ENCODE data around the gene ATF5. TPM values are rescaled to one million over a fixed set of nuclear protein-coding genes. Genes with fewer than 3 reads are reported as not detected.
"Not testable (repeated sequence)": the region's sequence is repeated elsewhere in the genome, so short reads cannot be mapped to it uniquely, and the experiment has no call there.

The ATF5 gene
- total RNA-seq, 1 donor: 8.1 TPM

GRCh38 chr19:49939721-49940481, 10.9 kb downstream of the ATF5 start:
- DNase-seq (ENCODE audit: low read depth in 2 of 3, low spot score in 2 of 3): no peak

- no peak for DNase-seq (ENCODE audit: low read depth in 2 of 3, low spot score in 2 of 3)
Measured at GRCh38 chr19:49940482-49940791, 11.4 kb downstream of the ATF5 start.

GRCh38 chr19:49944567-49944966, 15.6 kb downstream of the ATF5 start:
- not testable (repeated sequence) for DNase-seq (ENCODE audit: low read depth in 2 of 3, low spot score in 2 of 3)

- DNase-seq (ENCODE audit: low read depth in 2 of 3, low spot score in 2 of 3): no peak
Measured at GRCh38 chr19:49946415-49946814, 17.4 kb downstream of the ATF5 start.

GRCh38 chr19:49949742-49950589, 21.0 kb downstream of the ATF5 start:
- no peak for DNase-seq (ENCODE audit: low read depth in 2 of 3, low spot score in 2 of 3)

GRCh38 chr19:49950590-49950948, 21.6 kb downstream of the ATF5 start:
- DNase-seq (ENCODE audit: low read depth in 2 of 3, low spot score in 2 of 3): no peak

GRCh38 chr19:49950956-49951526, 22.0 kb downstream of the ATF5 start:
- DNase-seq (ENCODE audit: low read depth in 2 of 3, low spot score in 2 of 3): no peak

- DNase-seq (ENCODE audit: low read depth in 2 of 3, low spot score in 2 of 3): no peak
Measured at GRCh38 chr19:49951806-49952478, 22.9 kb downstream of the ATF5 start.

GRCh38 chr19:49952479-49952836, 23.5 kb downstream of the ATF5 start:
- no peak for DNase-seq (ENCODE audit: low read depth in 2 of 3, low spot score in 2 of 3)

- no peak for DNase-seq (ENCODE audit: low read depth in 2 of 3, low spot score in 2 of 3)
Measured at GRCh38 chr19:49952906-49953305, 23.9 kb downstream of the ATF5 start.

- DNase-seq (ENCODE audit: low read depth in 2 of 3, low spot score in 2 of 3): no peak
Measured at GRCh38 chr19:49953416-49953815, 24.4 kb downstream of the ATF5 start.

GRCh38 chr19:49954092-49954829, 25.3 kb downstream of the ATF5 start:
- no peak for DNase-seq (ENCODE audit: low read depth in 2 of 3, low spot score in 2 of 3)

GRCh38 chr19:49954933-49955332, 25.9 kb downstream of the ATF5 start:
- no peak for DNase-seq (ENCODE audit: low read depth in 2 of 3, low spot score in 2 of 3)

- no peak for DNase-seq (ENCODE audit: low read depth in 2 of 3, low spot score in 2 of 3)
Measured at GRCh38 chr19:49956115-49956495, 27.1 kb downstream of the ATF5 start.

GRCh38 chr19:49957262-49957915, 28.4 kb downstream of the ATF5 start:
- DNase-seq (ENCODE audit: low read depth in 2 of 3, low spot score in 2 of 3): no peak

- DNase-seq (ENCODE audit: low read depth in 2 of 3, low spot score in 2 of 3): not testable (repeated sequence)
Measured at GRCh38 chr19:49958144-49958543, 29.1 kb downstream of the ATF5 start.

- not testable (repeated sequence) for DNase-seq (ENCODE audit: low read depth in 2 of 3, low spot score in 2 of 3)
Measured at GRCh38 chr19:49958596-49958995, 29.6 kb downstream of the ATF5 start.

- not testable (repeated sequence) for DNase-seq (ENCODE audit: low read depth in 2 of 3, low spot score in 2 of 3)
Measured at GRCh38 chr19:49959892-49960291, 30.9 kb downstream of the ATF5 start.

- not testable (repeated sequence) for DNase-seq (ENCODE audit: low read depth in 2 of 3, low spot score in 2 of 3)
Measured at GRCh38 chr19:49960980-49961379, 32.0 kb downstream of the ATF5 start, which contains the start of gene SIGLEC11. TSS of gene SIGLEC11 (minus strand) at chr19:49961172. CDS start at chr19:49961081, 91 bp downstream.
